SK-N-SH treated with all-trans-retinoic acid at 6 μM for 48 hours (cell line): ENCODE data around the gene AKR1C2.

Experiments used
- ESRRG ChIP-seq: fragments of 250-450 bp; sonication (Bioruptor Pico); IDR thresholded peaks from 2 replicates; pipeline ENCODE4 v1.6.1; 2021; ENCODE audit warnings: mild to moderate bottlenecking
- GLIS3 ChIP-seq: fragments of 250-450 bp; sonication (Bioruptor Pico); IDR thresholded peaks from 2 replicates; pipeline ENCODE4 v1.5.0; 2020; ENCODE audit warnings: mild to moderate bottlenecking, moderate library complexity
- PATZ1 ChIP-seq: fragments of 250-450 bp; sonication (Bioruptor Pico); IDR thresholded peaks from 2 replicates; pipeline ENCODE4 v1.8.0; 2020; ENCODE audit warnings: mild to moderate bottlenecking, moderate library complexity, borderline replicate concordance
- TOX ChIP-seq: fragments of 250-450 bp; sonication (Bioruptor Pico); IDR thresholded peaks from 2 replicates; pipeline ENCODE4 v1.8.0; 2021; ENCODE audit warnings: mild to moderate bottlenecking, moderate library complexity, borderline replicate concordance
- ZC3H10 ChIP-seq: fragments of 250-450 bp; sonication (Bioruptor Pico); IDR thresholded peaks from 2 replicates; pipeline ENCODE4 v1.5.1; 2021; ENCODE audit warnings: mild to moderate bottlenecking, moderate library complexity
- ZFP3 ChIP-seq: fragments of 250-450 bp; sonication (Bioruptor Pico); IDR thresholded peaks from 2 replicates; pipeline ENCODE4 v1.5.0; 2020; ENCODE audit warnings: mild to moderate bottlenecking, moderate library complexity
- ZNF70 ChIP-seq: fragments of 450-650 bp; formaldehyde crosslinking; IDR thresholded peaks from 2 replicates; pipeline ENCODE4 v1.5.0; 2020; ENCODE audit warnings: mild to moderate bottlenecking, moderate library complexity
- TF ChIP-seq, protein P1 (sequence below): fragments of 250-450 bp; sonication (Bioruptor Pico); IDR thresholded peaks from 2 replicates; pipeline ENCODE4 v1.5.1; 2021; ENCODE audit warnings: mild to moderate bottlenecking, moderate library complexity
- TF ChIP-seq, protein P2 (sequence below): fragments of 250-450 bp; sonication (Bioruptor Pico); IDR thresholded peaks from 2 replicates; pipeline ENCODE4 v1.5.1; 2020; ENCODE audit warnings: low read depth, mild to moderate bottlenecking, moderate library complexity

DNA sequence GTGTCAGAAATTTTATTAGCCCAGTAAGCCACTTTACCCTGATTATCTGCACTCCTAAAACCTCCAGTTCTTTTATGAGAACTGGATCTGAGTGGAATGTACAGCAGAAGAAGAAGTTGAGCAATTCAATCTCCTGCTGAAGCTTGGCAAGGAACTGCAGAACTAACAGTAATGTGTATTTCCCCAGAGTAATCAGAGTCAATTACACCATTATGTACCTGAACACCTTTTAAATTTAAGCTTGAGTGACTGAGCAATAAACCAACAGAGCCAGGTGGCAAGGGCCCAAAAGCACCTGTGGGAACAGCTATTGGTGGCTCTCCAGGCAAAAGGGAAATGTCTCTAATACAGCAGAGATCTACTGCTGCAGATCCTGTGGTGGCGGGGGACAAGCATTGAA, 40.1 kb upstream of the AKR1C2 start:
- TF ChIP-seq, protein P1, sequence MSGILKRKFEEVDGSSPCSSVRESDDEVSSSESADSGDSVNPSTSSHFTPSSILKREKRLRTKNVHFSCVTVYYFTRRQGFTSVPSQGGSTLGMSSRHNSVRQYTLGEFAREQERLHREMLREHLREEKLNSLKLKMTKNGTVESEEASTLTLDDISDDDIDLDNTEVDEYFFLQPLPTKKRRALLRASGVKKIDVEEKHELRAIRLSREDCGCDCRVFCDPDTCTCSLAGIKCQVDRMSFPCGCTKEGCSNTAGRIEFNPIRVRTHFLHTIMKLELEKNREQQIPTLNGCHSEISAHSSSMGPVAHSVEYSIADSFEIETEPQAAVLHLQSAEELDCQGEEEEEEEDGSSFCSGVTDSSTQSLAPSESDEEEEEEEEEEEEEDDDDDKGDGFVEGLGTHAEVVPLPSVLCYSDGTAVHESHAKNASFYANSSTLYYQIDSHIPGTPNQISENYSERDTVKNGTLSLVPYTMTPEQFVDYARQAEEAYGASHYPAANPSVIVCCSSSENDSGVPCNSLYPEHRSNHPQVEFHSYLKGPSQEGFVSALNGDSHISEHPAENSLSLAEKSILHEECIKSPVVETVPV (CRISPR knock-in tag) = no peak
- TF ChIP-seq, protein P2, sequence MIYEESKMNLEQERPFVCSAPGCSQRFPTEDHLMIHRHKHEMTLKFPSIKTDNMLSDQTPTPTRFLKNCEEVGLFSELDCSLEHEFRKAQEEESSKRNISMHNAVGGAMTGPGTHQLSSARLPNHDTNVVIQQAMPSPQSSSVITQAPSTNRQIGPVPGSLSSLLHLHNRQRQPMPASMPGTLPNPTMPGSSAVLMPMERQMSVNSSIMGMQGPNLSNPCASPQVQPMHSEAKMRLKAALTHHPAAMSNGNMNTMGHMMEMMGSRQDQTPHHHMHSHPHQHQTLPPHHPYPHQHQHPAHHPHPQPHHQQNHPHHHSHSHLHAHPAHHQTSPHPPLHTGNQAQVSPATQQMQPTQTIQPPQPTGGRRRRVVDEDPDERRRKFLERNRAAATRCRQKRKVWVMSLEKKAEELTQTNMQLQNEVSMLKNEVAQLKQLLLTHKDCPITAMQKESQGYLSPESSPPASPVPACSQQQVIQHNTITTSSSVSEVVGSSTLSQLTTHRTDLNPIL = no peak
- TF ChIP-seq TOX (CRISPR knock-in tag) = no peak
- no peak for TF ChIP-seq ESRRG (CRISPR knock-in tag)
- no peak for TF ChIP-seq ZFP3 (CRISPR knock-in tag)
- no peak for TF ChIP-seq ZC3H10
- no peak for TF ChIP-seq PATZ1 (CRISPR knock-in tag)
- no peak for TF ChIP-seq ZNF70 (CRISPR knock-in tag)
- no peak for TF ChIP-seq GLIS3 (CRISPR knock-in tag)
